ENCODE results near the gene PGBD5.

PGBD5 gene

DNA sequence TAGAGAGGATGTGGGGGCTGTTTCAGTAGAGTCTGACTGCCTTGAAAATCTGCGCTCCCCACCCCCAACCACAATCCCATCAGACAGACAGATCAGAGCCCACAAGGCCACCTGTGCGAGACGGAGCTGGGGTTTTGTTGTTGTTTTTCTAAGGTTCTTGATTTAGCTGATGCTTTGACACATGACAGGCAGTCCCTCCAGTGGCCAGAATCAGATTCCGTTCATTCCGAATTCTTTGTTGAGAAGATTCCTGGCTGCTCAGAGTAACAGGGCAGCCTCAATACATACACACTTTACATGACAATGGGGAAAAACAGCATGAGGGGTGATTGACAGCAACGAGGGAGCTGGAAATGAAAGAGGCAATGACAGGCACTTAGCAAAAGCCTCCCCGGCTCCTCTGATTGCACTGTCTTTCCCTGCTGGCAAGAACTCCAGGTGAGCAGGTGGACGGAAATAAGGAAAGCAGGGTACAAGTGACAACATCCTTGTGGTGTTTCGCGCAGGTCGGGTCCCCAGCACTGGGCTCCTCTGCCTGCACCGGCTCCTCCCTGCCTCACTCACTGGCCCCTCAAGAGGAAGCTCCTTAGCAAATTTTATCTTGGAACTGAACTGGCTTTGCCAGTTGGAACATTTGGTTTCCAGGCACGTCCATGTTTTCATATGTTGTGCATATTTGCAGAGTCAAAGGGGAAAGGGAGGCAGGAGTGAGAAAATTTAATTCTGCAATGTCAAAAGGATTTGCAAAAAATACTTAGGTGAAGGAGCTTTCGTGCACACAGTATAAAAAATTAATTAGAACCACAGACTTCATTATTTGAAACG lies 148.7 kb downstream of the PGBD5 start:
- DNase-seq, result no peak

GRCh38 chr1:230276401-230276800 lies 149.7 kb downstream of the PGBD5 start:
- no peak for DNase-seq

- DNase-seq, result no peak
Observed at GRCh38 chr1:230274254-230274653, 151.9 kb downstream of the PGBD5 start.

- DNase-seq, result no peak
Observed at GRCh38 chr1:230273141-230273710, 152.9 kb downstream of the PGBD5 start.

DNA sequence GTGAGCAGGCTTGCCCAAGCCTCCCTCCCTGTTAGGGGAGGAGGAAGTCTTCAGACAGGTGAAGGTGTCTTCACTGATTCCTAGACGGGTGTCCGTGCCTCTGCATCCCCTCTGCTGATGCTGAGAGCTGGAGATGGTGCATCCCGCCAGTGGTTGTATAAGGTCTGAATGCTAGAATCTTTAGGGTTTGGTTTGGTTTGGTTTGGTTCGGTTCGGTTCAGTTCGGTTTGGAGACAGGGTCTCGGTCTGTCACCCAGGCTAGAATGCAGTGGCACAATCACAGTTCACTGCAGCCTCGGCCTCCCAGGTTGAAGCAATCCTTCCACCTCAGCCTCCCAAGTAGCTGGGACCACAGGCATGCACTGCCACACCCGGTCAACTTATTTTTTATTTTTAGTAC lies 153.6 kb downstream of the PGBD5 start:
- no peak for DNase-seq

DNA sequence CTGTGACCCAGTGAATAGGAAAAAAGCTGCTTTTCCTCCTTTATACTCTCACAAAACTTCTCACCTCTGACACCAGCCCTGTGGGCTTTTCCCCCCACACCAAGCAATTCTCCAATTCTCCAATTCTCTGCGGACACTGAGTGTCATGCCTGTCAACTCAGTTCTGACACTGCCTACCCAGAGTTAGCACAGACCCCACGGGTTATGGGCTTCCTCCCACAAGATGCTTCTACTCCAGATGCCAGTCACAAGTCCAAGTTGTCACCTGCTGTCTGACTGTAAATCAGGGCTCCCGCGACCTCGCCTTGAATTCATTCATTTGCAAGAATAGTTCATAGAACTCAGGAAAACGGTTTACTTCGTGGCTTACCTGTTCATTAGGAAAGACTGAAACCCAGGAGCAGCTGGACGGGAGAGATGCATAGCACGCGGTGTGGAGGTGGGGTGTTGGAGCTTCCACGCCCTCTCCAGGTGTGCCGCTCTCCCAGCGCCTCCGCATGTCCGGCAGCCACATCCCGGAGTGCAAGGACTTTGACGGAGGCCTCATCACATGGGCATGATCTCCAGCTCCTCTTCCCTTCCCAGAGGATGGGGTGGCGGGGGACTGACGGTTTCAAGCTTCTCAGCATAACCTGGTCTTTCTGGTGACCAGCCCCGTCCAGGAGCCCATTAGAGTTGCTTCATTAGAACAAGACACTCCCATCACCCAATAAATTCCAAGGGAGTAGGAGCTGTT lies 154.7 kb downstream of the PGBD5 start:
- no peak for DNase-seq

- peak; percentile 55 for DNase-seq
Observed at GRCh38 chr1:230270559-230271281, 155.4 kb downstream of the PGBD5 start.

DNA sequence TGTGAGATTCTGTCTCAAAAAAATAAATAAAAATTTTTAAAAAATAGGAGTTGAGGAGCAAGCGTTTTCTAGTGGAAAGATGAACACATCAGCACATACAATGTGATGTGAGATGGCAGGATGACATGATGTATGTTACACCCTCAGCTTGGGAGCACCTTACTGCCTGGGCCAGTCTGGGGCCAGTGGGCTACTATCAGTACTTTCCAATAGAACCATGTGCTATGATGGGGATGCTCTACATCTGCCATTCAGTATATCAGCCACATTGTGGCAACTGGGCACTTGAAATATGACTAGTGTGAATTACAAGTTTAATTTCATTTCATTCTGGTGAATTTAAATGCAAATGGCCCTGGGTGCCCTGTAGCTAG lies 156.0 kb downstream of the PGBD5 start:
- DNase-seq, result no peak

DNA sequence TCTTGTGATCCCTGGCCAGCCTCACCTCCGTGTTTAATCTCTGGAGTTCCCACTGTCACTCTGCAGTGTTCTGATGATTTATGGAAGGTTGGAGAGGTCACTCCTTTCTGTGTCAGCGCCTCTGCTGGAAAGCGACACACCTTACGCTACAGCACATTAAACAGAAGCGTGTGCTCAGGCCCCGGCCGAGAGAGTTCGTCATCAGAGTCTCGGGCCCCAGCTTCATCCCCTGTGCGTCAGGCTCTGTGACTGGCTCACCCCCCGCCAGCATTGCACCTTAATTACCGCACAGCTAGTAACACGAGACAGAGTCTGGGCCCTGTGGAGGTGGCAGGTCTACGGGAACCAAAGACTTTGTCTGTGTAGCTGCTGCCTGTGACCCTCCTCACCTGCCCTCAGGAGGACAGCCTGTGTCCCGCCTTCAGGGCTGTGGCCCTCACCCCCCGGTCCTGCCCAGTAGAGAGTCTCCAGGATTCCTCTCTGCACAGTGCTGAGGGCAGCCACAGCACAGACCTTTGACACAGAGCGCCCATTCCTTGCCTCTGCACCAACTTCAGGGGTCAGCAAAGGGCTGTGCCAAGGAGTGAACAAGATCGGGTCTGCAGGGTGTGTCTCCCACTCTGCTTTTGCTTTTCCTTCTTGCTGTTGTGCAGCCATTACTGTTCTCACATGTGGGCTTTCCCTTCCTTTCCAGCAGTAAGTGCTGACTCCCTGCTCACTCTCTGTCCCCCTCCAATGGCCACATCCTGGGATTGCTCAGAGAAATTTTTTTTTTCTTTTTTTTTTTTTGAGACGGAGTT lies 157.6 kb downstream of the PGBD5 start:
- no peak for DNase-seq

DNA sequence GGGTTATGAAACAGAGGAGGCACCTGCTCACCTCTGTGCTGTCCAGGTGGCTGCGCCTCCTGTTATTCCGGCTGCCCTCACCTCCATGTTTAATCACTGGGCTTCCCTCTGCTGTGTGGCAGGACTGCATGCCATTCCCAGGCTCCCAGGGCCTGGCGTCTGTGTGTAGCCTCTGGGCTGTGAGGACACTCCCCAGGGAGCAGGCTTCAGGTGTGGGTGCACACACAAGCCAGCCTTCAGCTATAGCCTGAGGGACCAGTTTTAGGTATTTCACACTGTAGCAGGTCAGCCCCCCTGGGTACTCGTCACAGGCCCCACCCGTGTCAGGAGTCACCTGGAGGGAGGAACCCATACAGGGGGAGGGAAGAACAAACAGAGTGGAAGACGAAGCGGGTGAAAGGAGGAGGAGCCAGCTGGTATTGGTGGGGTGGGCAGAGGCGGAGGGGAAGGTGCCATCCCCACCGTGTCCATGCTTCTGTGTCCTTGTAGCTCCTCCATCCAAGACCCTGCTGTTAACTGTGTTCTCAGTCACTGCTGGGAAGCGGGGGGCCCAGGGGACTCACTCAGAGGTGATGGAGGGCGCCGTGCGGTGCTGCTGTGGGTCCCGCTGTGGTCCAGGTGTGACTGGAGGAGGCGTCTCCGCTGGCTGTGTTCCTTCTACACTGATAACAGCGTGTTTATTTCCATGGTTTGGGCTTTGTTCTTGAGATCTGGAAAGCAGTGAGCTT lies 158.6 kb downstream of the PGBD5 start:
- no peak for DNase-seq

- DNase-seq, result no peak
Observed at GRCh38 chr1:230266456-230266855, 159.7 kb downstream of the PGBD5 start.

- DNase-seq, result no peak
Observed at GRCh38 chr1:230265200-230266115, 160.7 kb downstream of the PGBD5 start.

Data from KG1 (cell line).